ENCODE results near the gene TMEM117.

The TMEM117 gene

GRCh38 chr12:44143175-44143574 lies 307.3 kb downstream of the TMEM117 start:
- no peaks in the 10 kb centered on the region for H3K4me1 ChIP-seq (ENCODE audit: insufficient read depth, low read length)
- H3K9ac ChIP-seq (ENCODE audit: low read depth, low read length): no peak overlapping the region
- H3K27me3 ChIP-seq (ENCODE audit: insufficient read depth, low read length): no peaks in the 10 kb centered on the region
- H3K36me3 ChIP-seq (ENCODE audit: insufficient read depth, low read depth, low read length): no peaks in the 10 kb centered on the region
- H3K27ac ChIP-seq (ENCODE audit: low read length): no peak overlapping the region
- H3K9me3 ChIP-seq (ENCODE audit: insufficient read depth, low read depth, low read length): no peaks in the 10 kb centered on the region
- no peak overlapping the region for H3K4me3 ChIP-seq (ENCODE audit: low read length)

- H3K9me3 ChIP-seq (ENCODE audit: insufficient read depth, low read depth, low read length): no peaks in the 10 kb centered on the region
- no peaks in the 10 kb centered on the region for H3K36me3 ChIP-seq (ENCODE audit: insufficient read depth, low read depth, low read length)
- no peak overlapping the region for H3K9ac ChIP-seq (ENCODE audit: low read depth, low read length)
- H3K27ac ChIP-seq (ENCODE audit: low read length): no peak overlapping the region
- H3K27me3 ChIP-seq (ENCODE audit: insufficient read depth, low read length): no peaks in the 10 kb centered on the region
- H3K4me1 ChIP-seq (ENCODE audit: insufficient read depth, low read length): no peaks in the 10 kb centered on the region
- H3K4me3 ChIP-seq (ENCODE audit: low read length): no peak overlapping the region
These were observed 313.1 kb downstream of the TMEM117 start for GRCh38 chr12:44148936-44149335.

GRCh38 chr12:44154128-44154527 lies 318.2 kb downstream of the TMEM117 start:
- Histone ChIP-seq H3K27me3 (ENCODE audit: insufficient read depth, low read length) (no peaks in the 10 kb centered on the region), H3K9ac (ENCODE audit: low read depth, low read length) (no peak overlapping the region), H3K27ac (ENCODE audit: low read length) (no peak overlapping the region), H3K9me3 (ENCODE audit: insufficient read depth, low read depth, low read length) (no peaks in the 10 kb centered on the region), H3K36me3 (ENCODE audit: insufficient read depth, low read depth, low read length) (no peaks in the 10 kb centered on the region), H3K4me1 (ENCODE audit: insufficient read depth, low read length) (peaks cover 4% of the 10 kb centered on the region; the same call in 1 of the 2 replicates), H3K4me3 (ENCODE audit: low read length) (no peak overlapping the region)

GRCh38 chr12:44155358-44155757 lies 319.5 kb downstream of the TMEM117 start:
- Histone ChIP-seq H3K9me3 (ENCODE audit: insufficient read depth, low read depth, low read length) (no peaks in the 10 kb centered on the region), H3K27ac (ENCODE audit: low read length) (no peak overlapping the region), H3K4me3 (ENCODE audit: low read length) (no peak overlapping the region), H3K27me3 (ENCODE audit: insufficient read depth, low read length) (no peaks in the 10 kb centered on the region), H3K36me3 (ENCODE audit: insufficient read depth, low read depth, low read length) (no peaks in the 10 kb centered on the region), H3K9ac (ENCODE audit: low read depth, low read length) (no peak overlapping the region), H3K4me1 (ENCODE audit: insufficient read depth, low read length) (peaks cover 9% of the 10 kb centered on the region; the same call in 1 of the 2 replicates)

- peaks cover 9% of the 10 kb centered on the region; the same call in 1 of the 2 replicates for H3K4me1 ChIP-seq (ENCODE audit: insufficient read depth, low read length)
- H3K27ac ChIP-seq (ENCODE audit: low read length): no peak overlapping the region
- H3K36me3 ChIP-seq (ENCODE audit: insufficient read depth, low read depth, low read length): no peaks in the 10 kb centered on the region
- H3K9ac ChIP-seq (ENCODE audit: low read depth, low read length): no peak overlapping the region
- no peaks in the 10 kb centered on the region for H3K9me3 ChIP-seq (ENCODE audit: insufficient read depth, low read depth, low read length)
- no peak overlapping the region for H3K4me3 ChIP-seq (ENCODE audit: low read length)
- H3K27me3 ChIP-seq (ENCODE audit: insufficient read depth, low read length): no peaks in the 10 kb centered on the region
These were observed 321.5 kb downstream of the TMEM117 start for GRCh38 chr12:44157359-44157758.

- no peaks in the 10 kb centered on the region for H3K9me3 ChIP-seq (ENCODE audit: insufficient read depth, low read depth, low read length)
- H3K4me3 ChIP-seq (ENCODE audit: low read length): no peak overlapping the region
- H3K27me3 ChIP-seq (ENCODE audit: insufficient read depth, low read length): no peaks in the 10 kb centered on the region
- no peaks in the 10 kb centered on the region for H3K36me3 ChIP-seq (ENCODE audit: insufficient read depth, low read depth, low read length)
- no peak overlapping the region for H3K9ac ChIP-seq (ENCODE audit: low read depth, low read length)
- no peak overlapping the region for H3K27ac ChIP-seq (ENCODE audit: low read length)
- peaks cover 9% of the 10 kb centered on the region; the same call in 1 of the 2 replicates for H3K4me1 ChIP-seq (ENCODE audit: insufficient read depth, low read length)
These were observed 322.9 kb downstream of the TMEM117 start for GRCh38 chr12:44158746-44159145.

GRCh38 chr12:44159216-44159615 lies 323.3 kb downstream of the TMEM117 start:
- Histone ChIP-seq H3K9me3 (ENCODE audit: insufficient read depth, low read depth, low read length) (no peaks in the 10 kb centered on the region), H3K27ac (ENCODE audit: low read length) (no peak overlapping the region), H3K9ac (ENCODE audit: low read depth, low read length) (no peak overlapping the region), H3K36me3 (ENCODE audit: insufficient read depth, low read depth, low read length) (no peaks in the 10 kb centered on the region), H3K4me3 (ENCODE audit: low read length) (no peak overlapping the region), H3K27me3 (ENCODE audit: insufficient read depth, low read length) (no peaks in the 10 kb centered on the region), H3K4me1 (ENCODE audit: insufficient read depth, low read length) (peaks cover 9% of the 10 kb centered on the region; the same call in 1 of the 2 replicates)

GRCh38 chr12:44159862-44160261 lies 324.0 kb downstream of the TMEM117 start:
- H3K9ac ChIP-seq (ENCODE audit: low read depth, low read length): no peak overlapping the region

GRCh38 chr12:44162961-44163360 lies 327.1 kb downstream of the TMEM117 start:
- Histone ChIP-seq H3K4me3 (ENCODE audit: low read length) (no peak overlapping the region), H3K36me3 (ENCODE audit: insufficient read depth, low read depth, low read length) (no peaks in the 10 kb centered on the region), H3K9me3 (ENCODE audit: insufficient read depth, low read depth, low read length) (no peaks in the 10 kb centered on the region), H3K9ac (ENCODE audit: low read depth, low read length) (no peak overlapping the region), H3K4me1 (ENCODE audit: insufficient read depth, low read length) (peaks cover 9% of the 10 kb centered on the region; the same call in 1 of the 2 replicates), H3K27me3 (ENCODE audit: insufficient read depth, low read length) (no peaks in the 10 kb centered on the region), H3K27ac (ENCODE audit: low read length) (no peak overlapping the region)

More at GRCh38 chr12:44159862-44160261, 324.0 kb downstream of the TMEM117 start:
- no peaks in the 10 kb centered on the region for H3K36me3 ChIP-seq (ENCODE audit: insufficient read depth, low read depth, low read length)
- H3K4me3 ChIP-seq (ENCODE audit: low read length): no peak overlapping the region
- H3K9me3 ChIP-seq (ENCODE audit: insufficient read depth, low read depth, low read length): no peaks in the 10 kb centered on the region
- no peak overlapping the region for H3K27ac ChIP-seq (ENCODE audit: low read length)
- H3K4me1 ChIP-seq (ENCODE audit: insufficient read depth, low read length): peaks cover 9% of the 10 kb centered on the region; the same call in 1 of the 2 replicates
- H3K27me3 ChIP-seq (ENCODE audit: insufficient read depth, low read length): no peaks in the 10 kb centered on the region

- no peak overlapping the region for H3K9ac ChIP-seq (ENCODE audit: low read depth, low read length)
- no peaks in the 10 kb centered on the region for H3K4me1 ChIP-seq (ENCODE audit: insufficient read depth, low read length)
- no peaks in the 10 kb centered on the region for H3K9me3 ChIP-seq (ENCODE audit: insufficient read depth, low read depth, low read length)
- no peak overlapping the region for H3K4me3 ChIP-seq (ENCODE audit: low read length)
- H3K27me3 ChIP-seq (ENCODE audit: insufficient read depth, low read length): no peaks in the 10 kb centered on the region
- no peaks in the 10 kb centered on the region for H3K36me3 ChIP-seq (ENCODE audit: insufficient read depth, low read depth, low read length)
- H3K27ac ChIP-seq (ENCODE audit: low read length): no peak overlapping the region
These were observed 338.2 kb downstream of the TMEM117 start for GRCh38 chr12:44174053-44174452.

GRCh38 chr12:44184499-44185206 lies 348.8 kb downstream of the TMEM117 start:
- H3K36me3 ChIP-seq (ENCODE audit: insufficient read depth, low read depth, low read length): no peaks in the 10 kb centered on the region
- no peaks in the 10 kb centered on the region for H3K27me3 ChIP-seq (ENCODE audit: insufficient read depth, low read length)
- H3K4me3 ChIP-seq (ENCODE audit: low read length): no peak overlapping the region
- H3K27ac ChIP-seq (ENCODE audit: low read length): no peak overlapping the region
- H3K4me1 ChIP-seq (ENCODE audit: insufficient read depth, low read length): no peaks in the 10 kb centered on the region
- H3K9me3 ChIP-seq (ENCODE audit: insufficient read depth, low read depth, low read length): no peaks in the 10 kb centered on the region
- H3K9ac ChIP-seq (ENCODE audit: low read depth, low read length): no peak overlapping the region

- Histone ChIP-seq H3K9me3 (ENCODE audit: insufficient read depth, low read depth, low read length) (no peaks in the 10 kb centered on the region), H3K36me3 (ENCODE audit: insufficient read depth, low read depth, low read length) (no peaks in the 10 kb centered on the region), H3K4me1 (ENCODE audit: insufficient read depth, low read length) (no peaks in the 10 kb centered on the region), H3K9ac (ENCODE audit: low read depth, low read length) (no peak overlapping the region), H3K4me3 (ENCODE audit: low read length) (no peak overlapping the region), H3K27ac (ENCODE audit: low read length) (no peak overlapping the region), H3K27me3 (ENCODE audit: insufficient read depth, low read length) (no peaks in the 10 kb centered on the region)
These were observed 357.4 kb downstream of the TMEM117 start for GRCh38 chr12:44193281-44193680.

All from iPS-20b (cell line).